ENCODE data around the gene WTAP.

- TF ChIP-seq NFE2L2 (IDR thresholded peaks at IDR 0.05; ENCODE audit: low read depth, low read length), result no peak
- TF ChIP-seq CTCF (conservative IDR thresholded peaks at IDR 0.05; ENCODE audit: low read depth, low read length), result no peak
- no peak for TF ChIP-seq RCOR1 (IDR thresholded peaks at IDR 0.05; ENCODE audit: insufficient replicate concordance, low read length)
- TF ChIP-seq, protein P1, sequence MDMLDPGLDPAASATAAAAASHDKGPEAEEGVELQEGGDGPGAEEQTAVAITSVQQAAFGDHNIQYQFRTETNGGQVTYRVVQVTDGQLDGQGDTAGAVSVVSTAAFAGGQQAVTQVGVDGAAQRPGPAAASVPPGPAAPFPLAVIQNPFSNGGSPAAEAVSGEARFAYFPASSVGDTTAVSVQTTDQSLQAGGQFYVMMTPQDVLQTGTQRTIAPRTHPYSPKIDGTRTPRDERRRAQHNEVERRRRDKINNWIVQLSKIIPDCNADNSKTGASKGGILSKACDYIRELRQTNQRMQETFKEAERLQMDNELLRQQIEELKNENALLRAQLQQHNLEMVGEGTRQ (IDR thresholded peaks at IDR 0.05; ENCODE audit: low read depth, low read length), result no peak
- no peak for TF ChIP-seq CEBPB (IDR thresholded peaks at IDR 0.05; ENCODE audit: low read depth, low read length)
- no peak for TF ChIP-seq SMC3 (IDR thresholded peaks at IDR 0.05; ENCODE audit: low read depth, low read length)
Measured at GRCh38 chr6:159714404-159714803, 12.9 kb upstream of the WTAP start.
